ENCODE measurements around the gene PREX1. TPM values are rescaled to one million over a fixed set of nuclear protein-coding genes. Genes with fewer than 3 reads are reported as not detected.
A peak's percentile ranks its signal among the peaks of the same experiment; 100 is the strongest.

Gene PREX1
- total RNA-seq, 1 donor from 2014 or later = 80.3 TPM

GRCh38 chr20:48626938-48627736, 200.7 kb downstream of the PREX1 start:
- H3K27ac Mint-ChIP-seq = peak overlapping the region; percentile 62
- no peaks in the 10 kb centered on the region for H3K27me3 Mint-ChIP-seq (ENCODE audit: low read depth)
- DNase-seq (ENCODE audit: low spot score) = no peak
- no peak overlapping the region for H3K4me3 Mint-ChIP-seq (ENCODE audit: low read depth)
- intact Hi-C loops (cut with micrococcal nuclease) = no loop called here
- H3K36me3 Mint-ChIP-seq (ENCODE audit: low read depth) = peaks cover 22% of the 10 kb centered on the region
- no peaks in the 10 kb centered on the region for H3K9me3 Mint-ChIP-seq
- H3K4me1 Mint-ChIP-seq (ENCODE audit: low read depth) = peaks cover 5% of the 10 kb centered on the region

- H3K36me3 Mint-ChIP-seq (ENCODE audit: low read depth) = peaks cover 22% of the 10 kb centered on the region
- intact Hi-C loops (cut with micrococcal nuclease) = no loop called here
- no peaks in the 10 kb centered on the region for H3K27me3 Mint-ChIP-seq (ENCODE audit: low read depth)
- no peak for DNase-seq (ENCODE audit: low spot score)
- no peaks in the 10 kb centered on the region for H3K9me3 Mint-ChIP-seq
- H3K4me1 Mint-ChIP-seq (ENCODE audit: low read depth) = peaks cover 9% of the 10 kb centered on the region
- no peak overlapping the region for H3K4me3 Mint-ChIP-seq (ENCODE audit: low read depth)
- H3K27ac Mint-ChIP-seq = peak overlapping the region; percentile 62
These were observed 201.4 kb downstream of the PREX1 start for GRCh38 chr20:48626226-48626937.

- Mint-ChIP-seq H3K4me1 (ENCODE audit: low read depth) (peaks cover 17% of the 10 kb centered on the region), H3K27ac (no peak overlapping the region), H3K9me3 (no peaks in the 10 kb centered on the region), H3K36me3 (ENCODE audit: low read depth) (peaks cover 21% of the 10 kb centered on the region), H3K4me3 (ENCODE audit: low read depth) (no peak overlapping the region), H3K27me3 (ENCODE audit: low read depth) (no peaks in the 10 kb centered on the region)
- intact Hi-C loops (cut with micrococcal nuclease) = no loop called here
- no peak for DNase-seq (ENCODE audit: low spot score)
These were observed 202.5 kb downstream of the PREX1 start for GRCh38 chr20:48625136-48625900.

GRCh38 chr20:48624315-48625020, 203.3 kb downstream of the PREX1 start:
- no peak overlapping the region for H3K27ac Mint-ChIP-seq
- DNase-seq (ENCODE audit: low spot score) = no peak
- H3K36me3 Mint-ChIP-seq (ENCODE audit: low read depth) = peaks cover 19% of the 10 kb centered on the region
- H3K27me3 Mint-ChIP-seq (ENCODE audit: low read depth) = no peaks in the 10 kb centered on the region
- H3K9me3 Mint-ChIP-seq = no peaks in the 10 kb centered on the region
- peaks cover 17% of the 10 kb centered on the region for H3K4me1 Mint-ChIP-seq (ENCODE audit: low read depth)
- intact Hi-C loops (cut with micrococcal nuclease) = loop anchor here (5.0 kb wide), 1 partner anchor 962 kb away; no protein-coding TSS in a partner anchor
- no peak overlapping the region for H3K4me3 Mint-ChIP-seq (ENCODE audit: low read depth)

GRCh38 chr20:48623906-48624265, 203.9 kb downstream of the PREX1 start:
- peaks cover 19% of the 10 kb centered on the region for H3K36me3 Mint-ChIP-seq (ENCODE audit: low read depth)
- no peak overlapping the region for H3K4me3 Mint-ChIP-seq (ENCODE audit: low read depth)
- peaks cover 17% of the 10 kb centered on the region for H3K4me1 Mint-ChIP-seq (ENCODE audit: low read depth)
- intact Hi-C loops (cut with micrococcal nuclease) = loop anchor here (5.0 kb wide), 1 partner anchor 962 kb away; no protein-coding TSS in a partner anchor
- H3K27ac Mint-ChIP-seq = no peak overlapping the region
- H3K9me3 Mint-ChIP-seq = no peaks in the 10 kb centered on the region
- no peak for DNase-seq (ENCODE audit: low spot score)
- H3K27me3 Mint-ChIP-seq (ENCODE audit: low read depth) = no peaks in the 10 kb centered on the region

- peaks cover 19% of the 10 kb centered on the region for H3K36me3 Mint-ChIP-seq (ENCODE audit: low read depth)
- H3K4me1 Mint-ChIP-seq (ENCODE audit: low read depth) = peaks cover 17% of the 10 kb centered on the region
- intact Hi-C loops (cut with micrococcal nuclease) = loop anchor here (5.0 kb wide), 1 partner anchor 961 kb away; no protein-coding TSS in a partner anchor
These were observed 204.5 kb downstream of the PREX1 start for GRCh38 chr20:48623176-48623905.

GRCh38 chr20:48622421-48622820, 205.4 kb downstream of the PREX1 start:
- no peaks in the 10 kb centered on the region for H3K27me3 Mint-ChIP-seq (ENCODE audit: low read depth)
- no peak overlapping the region for H3K4me3 Mint-ChIP-seq (ENCODE audit: low read depth)
- H3K9me3 Mint-ChIP-seq = no peaks in the 10 kb centered on the region
- H3K27ac Mint-ChIP-seq = no peak overlapping the region
- intact Hi-C loops (cut with micrococcal nuclease) = loop anchor here (5.0 kb wide), 1 partner anchor 960 kb away; no protein-coding TSS in a partner anchor
- DNase-seq (ENCODE audit: low spot score) = no peak
- peaks cover 19% of the 10 kb centered on the region for H3K36me3 Mint-ChIP-seq (ENCODE audit: low read depth)
- peaks cover 17% of the 10 kb centered on the region for H3K4me1 Mint-ChIP-seq (ENCODE audit: low read depth)

More at GRCh38 chr20:48623176-48623905, 204.5 kb downstream of the PREX1 start:
- DNase-seq (ENCODE audit: low spot score) = no peak
- Mint-ChIP-seq H3K27ac (no peak overlapping the region), H3K9me3 (no peaks in the 10 kb centered on the region), H3K27me3 (ENCODE audit: low read depth) (no peaks in the 10 kb centered on the region), H3K4me3 (ENCODE audit: low read depth) (no peak overlapping the region)

GRCh38 chr20:48621376-48622078, 206.3 kb downstream of the PREX1 start:
- Mint-ChIP-seq H3K36me3 (ENCODE audit: low read depth) (peaks cover 13% of the 10 kb centered on the region), H3K4me1 (ENCODE audit: low read depth) (peaks cover 14% of the 10 kb centered on the region), H3K4me3 (ENCODE audit: low read depth) (no peak overlapping the region), H3K9me3 (no peaks in the 10 kb centered on the region), H3K27me3 (ENCODE audit: low read depth) (no peaks in the 10 kb centered on the region), H3K27ac (no peak overlapping the region)
- DNase-seq (ENCODE audit: low spot score) = no peak
- intact Hi-C loops (cut with micrococcal nuclease) = loop anchor here (1.0 to 5.0 kb wide), 3 partner anchors 895 to 959 kb away; no protein-coding TSS in a partner anchor

GRCh38 chr20:48620507-48621375, 207.1 kb downstream of the PREX1 start:
- intact Hi-C loops (cut with micrococcal nuclease) = loop anchor here (1.0 to 5.0 kb wide), 3 partner anchors 894 to 958 kb away; no protein-coding TSS in a partner anchor
- Mint-ChIP-seq H3K9me3 (no peaks in the 10 kb centered on the region), H3K36me3 (ENCODE audit: low read depth) (peaks cover 6% of the 10 kb centered on the region), H3K4me3 (ENCODE audit: low read depth) (peak overlapping the region; percentile 75), H3K27me3 (ENCODE audit: low read depth) (no peaks in the 10 kb centered on the region), H3K4me1 (ENCODE audit: low read depth) (peaks cover 12% of the 10 kb centered on the region), H3K27ac (no peak overlapping the region)
- peak; percentile 65 for DNase-seq (ENCODE audit: low spot score)

GRCh38 chr20:48620154-48620506, 207.7 kb downstream of the PREX1 start:
- intact Hi-C loops (cut with micrococcal nuclease) = loop anchor here (2.0 to 5.0 kb wide), 2 partner anchors 893 to 958 kb away; no protein-coding TSS in a partner anchor
- Mint-ChIP-seq H3K27ac (no peak overlapping the region), H3K4me1 (ENCODE audit: low read depth) (peaks cover 12% of the 10 kb centered on the region), H3K9me3 (no peaks in the 10 kb centered on the region), H3K36me3 (ENCODE audit: low read depth) (peaks cover 2% of the 10 kb centered on the region), H3K4me3 (ENCODE audit: low read depth) (no peak overlapping the region), H3K27me3 (ENCODE audit: low read depth) (no peaks in the 10 kb centered on the region)
- no peak for DNase-seq (ENCODE audit: low spot score)

Measured in activated T-helper 2 cell treated with anti-CD3 and anti-CD28 coated beads, Interferon-gamma antibody, Interleukin-2, Interleukin-4, amounts not matched to agents 10 μg/mL and 5 μg/mL and 100 μg/mL, durations not matched to agents 14 hours and 24 hours and 36 hours (primary cell).